Activated naive CD8-positive, alpha-beta T cell treated with anti-CD3 and anti-CD28 coated beads, Interleukin-2, amount 10 ng/mL, durations not matched to agents 7 days and 5 days (primary cell): ENCODE data around the gene EBPL. TPM values are rescaled to one million over a fixed set of nuclear protein-coding genes. Genes with fewer than 3 reads are reported as not detected.
"Not testable (repeated sequence)": the region's sequence is repeated elsewhere in the genome, so short reads cannot be mapped to it uniquely, and the experiment has no call there.

Experiments
- ATAC-seq: fragments of 150-1000 bp; cut with Tn5 transposase; one replicate; pipeline ENCODE4 v1.10.0; 2021; ENCODE audit warnings: low read depth, moderate library complexity
- POLR2A ChIA-PET: fragments of 350-600 bp; sonication (Branson Sonifier 250); formaldehyde crosslinking; loops from one replicate; lab custom pipeline; 2021; ENCODE audit warnings: antibody characterized with exemption; lab: Charles Lee
- DNase-seq: peaks from one replicate; pipeline ENCODE4 v3.0.0; 2021
- H3K27ac Mint-ChIP-seq: one replicate; pipeline ENCODE4 v1.8.0; 2022; ENCODE audit warnings: mild to moderate bottlenecking, mixed read lengths
- H3K27me3 Mint-ChIP-seq: one replicate; pipeline ENCODE4 v1.8.0; 2022; ENCODE audit warnings: mild to moderate bottlenecking, moderate library complexity, mixed read lengths
- H3K36me3 Mint-ChIP-seq: one replicate; pipeline ENCODE4 v1.8.0; 2021; ENCODE audit warnings: mild to moderate bottlenecking, mixed read lengths
- H3K4me1 Mint-ChIP-seq: one replicate; pipeline ENCODE4 v1.8.0; 2021; ENCODE audit warnings: mixed read lengths
- H3K4me3 Mint-ChIP-seq: one replicate; pipeline ENCODE4 v1.8.0; 2022; ENCODE audit warnings: mild to moderate bottlenecking, moderate library complexity, mixed read lengths
- H3K9me3 Mint-ChIP-seq: one replicate; pipeline ENCODE4 v1.8.0; 2021; ENCODE audit warnings: mixed read lengths
- total RNA-seq, 2 experiments: library from RNA; stranded (reverse); gene quantifications; one replicate each; pipeline ENCODE4 v1.2.3, GENCODE V29; 2021

Gene EBPL
- total RNA-seq, 2 experiments from 2014 or later: 26.0 to 28.0 TPM

DNA sequence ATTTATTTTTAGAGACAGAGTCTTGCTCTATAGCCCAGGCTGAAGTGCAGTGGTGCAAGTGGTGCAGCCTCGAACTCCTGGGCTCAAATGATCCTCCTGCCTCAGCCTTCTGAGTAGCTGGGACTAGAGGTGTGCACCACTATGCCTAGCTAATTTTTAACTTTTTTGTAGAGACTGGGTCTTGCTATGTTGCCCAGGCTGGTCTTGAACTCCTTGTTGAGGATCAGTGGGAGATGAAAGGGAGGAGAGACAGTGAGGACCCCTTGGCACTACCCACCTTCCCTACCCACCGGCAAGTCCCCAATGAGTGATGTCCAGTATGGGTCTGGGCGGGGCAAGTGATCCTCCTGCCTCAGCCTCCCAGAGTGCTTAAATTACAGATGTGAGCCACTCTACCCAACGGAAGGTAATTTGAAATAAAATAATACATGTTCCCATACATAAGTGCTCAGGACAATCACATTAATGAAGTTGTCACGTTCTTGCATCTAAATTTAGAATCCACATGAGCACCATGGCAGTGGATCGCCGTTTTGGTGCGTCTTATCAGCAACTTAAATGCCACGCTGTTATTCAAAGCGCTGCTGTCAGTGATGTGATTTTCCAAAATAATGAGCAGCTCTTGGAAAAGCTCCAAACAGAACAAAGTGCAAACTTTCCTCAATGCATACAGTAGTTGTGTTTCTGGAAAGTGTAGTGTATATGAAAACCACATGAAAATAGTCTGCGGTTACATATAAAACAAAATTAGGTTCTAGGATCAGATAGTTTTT, 68.9 kb downstream of the EBPL start:
- H3K4me3 Mint-ChIP-seq: no peak overlapping the region
- H3K27me3 Mint-ChIP-seq: peaks cover 4% of the 10 kb centered on the region
- DNase-seq (no peak), ATAC-seq (no peak)
- peaks cover 2% of the 10 kb centered on the region for H3K4me1 Mint-ChIP-seq
- POLR2A ChIA-PET: no interaction called here
- no peaks in the 10 kb centered on the region for H3K36me3 Mint-ChIP-seq
- no peak overlapping the region for H3K27ac Mint-ChIP-seq
- no peaks in the 10 kb centered on the region for H3K9me3 Mint-ChIP-seq

DNA sequence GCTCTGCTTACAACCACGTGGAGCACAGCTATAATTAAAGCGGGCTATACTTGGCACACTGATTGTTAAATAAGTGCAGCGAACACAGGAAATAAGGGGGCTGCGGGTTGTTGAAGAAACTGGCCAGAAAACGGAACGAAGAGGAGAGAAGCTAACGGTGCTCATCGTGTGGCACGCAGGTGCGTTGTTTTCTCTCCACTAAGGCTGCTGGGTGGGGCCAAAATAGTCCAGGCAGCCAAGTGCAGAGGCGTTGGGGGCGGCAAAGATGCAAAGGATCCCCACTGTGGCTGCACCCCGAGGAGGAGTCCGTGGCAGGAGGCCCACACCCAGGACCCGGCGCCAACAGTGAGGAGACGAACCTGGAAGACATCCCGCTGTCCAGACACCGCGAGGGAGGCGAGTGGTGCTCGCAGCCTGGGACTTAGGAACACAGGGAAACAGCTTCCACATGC, 71.1 kb downstream of the EBPL start:
- Mint-ChIP-seq H3K9me3 (no peaks in the 10 kb centered on the region), H3K4me3 (peak overlapping the region; percentile 40), H3K27me3 (peaks cover 4% of the 10 kb centered on the region), H3K4me1 (peaks cover 2% of the 10 kb centered on the region), H3K27ac (peak overlapping the region; percentile 15), H3K36me3 (no peaks in the 10 kb centered on the region)
- ATAC-seq (peak; percentile 60), DNase-seq (no peak)
- POLR2A ChIA-PET: interaction anchor here (0.7 kb wide), 2 partner anchors 86 to 173 kb away, joined by 3 read pairs; partner anchors contain the start of gene KPNA3

DNA sequence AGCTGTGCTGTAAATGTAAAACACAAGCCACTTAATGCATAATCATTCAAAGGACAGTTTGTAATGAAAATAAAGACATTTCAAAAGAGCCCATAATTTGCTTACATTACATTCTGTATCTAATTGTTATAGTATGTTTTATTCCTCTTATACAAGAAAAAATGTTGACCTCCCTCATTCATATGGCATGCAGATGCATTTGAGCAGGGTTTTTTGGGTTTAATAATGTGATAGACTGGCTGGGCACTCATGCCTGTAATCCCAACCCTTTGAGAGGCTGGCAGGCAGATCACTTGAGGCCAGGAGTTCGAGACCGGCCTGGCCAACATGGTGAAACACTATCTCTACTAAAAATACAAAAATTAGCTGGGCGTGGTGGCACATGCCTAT, 74.6 kb downstream of the EBPL start:
- H3K27ac Mint-ChIP-seq: no peak overlapping the region
- DNase-seq: no peak
- ATAC-seq: no peak
- H3K27me3 Mint-ChIP-seq: peaks cover 5% of the 10 kb centered on the region
- H3K4me1 Mint-ChIP-seq: peaks cover 2% of the 10 kb centered on the region
- POLR2A ChIA-PET: no interaction called here
- no peaks in the 10 kb centered on the region for H3K9me3 Mint-ChIP-seq
- no peak overlapping the region for H3K4me3 Mint-ChIP-seq
- H3K36me3 Mint-ChIP-seq: no peaks in the 10 kb centered on the region

DNA sequence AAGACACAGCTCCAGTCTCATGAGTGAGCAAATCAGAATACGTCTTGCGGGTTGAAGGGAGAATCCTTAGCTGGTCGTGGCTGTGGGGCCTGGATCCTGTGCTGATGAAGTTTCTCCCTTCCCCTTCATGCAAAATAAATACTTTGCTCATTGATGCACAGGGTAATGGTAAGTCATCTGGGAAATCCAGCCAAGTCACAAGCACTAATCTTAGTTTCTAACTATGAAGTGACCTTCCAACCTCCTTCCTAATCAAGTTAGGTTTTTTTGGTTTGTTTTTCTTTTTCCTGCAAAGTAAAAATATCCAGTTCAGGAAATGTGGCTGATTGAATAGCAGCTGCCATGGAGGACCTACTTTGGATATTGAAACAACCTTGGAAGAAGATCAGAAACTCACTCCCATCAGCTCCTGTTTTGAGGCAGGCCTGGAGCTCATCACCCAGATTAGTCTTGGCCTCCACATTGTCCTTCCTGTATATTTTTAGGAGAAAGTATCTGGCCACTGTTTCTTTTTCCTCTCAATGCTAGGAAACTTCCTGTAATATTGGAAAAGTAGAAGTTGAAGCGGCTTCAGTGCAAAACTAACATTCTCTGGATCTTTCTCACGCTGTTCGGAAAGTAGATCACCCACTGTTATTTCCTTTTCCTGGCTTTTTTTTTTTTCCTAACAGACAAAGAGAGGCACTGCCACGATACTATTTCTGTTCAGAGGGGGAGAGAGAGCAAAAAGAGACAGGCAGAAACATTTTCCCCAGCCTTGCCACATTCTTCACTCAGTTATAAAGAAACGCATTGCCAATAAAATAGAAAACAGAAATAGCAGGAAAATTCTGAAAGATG, 75.2 kb downstream of the EBPL start:
- peaks cover 8% of the 10 kb centered on the region for H3K27me3 Mint-ChIP-seq
- POLR2A ChIA-PET: no interaction called here
- DNase-seq (no peak), ATAC-seq (no peak)
- H3K36me3 Mint-ChIP-seq: no peaks in the 10 kb centered on the region
- no peaks in the 10 kb centered on the region for H3K9me3 Mint-ChIP-seq
- H3K4me1 Mint-ChIP-seq: peaks cover 2% of the 10 kb centered on the region
- H3K27ac Mint-ChIP-seq: no peak overlapping the region
- H3K4me3 Mint-ChIP-seq: no peak overlapping the region

DNA sequence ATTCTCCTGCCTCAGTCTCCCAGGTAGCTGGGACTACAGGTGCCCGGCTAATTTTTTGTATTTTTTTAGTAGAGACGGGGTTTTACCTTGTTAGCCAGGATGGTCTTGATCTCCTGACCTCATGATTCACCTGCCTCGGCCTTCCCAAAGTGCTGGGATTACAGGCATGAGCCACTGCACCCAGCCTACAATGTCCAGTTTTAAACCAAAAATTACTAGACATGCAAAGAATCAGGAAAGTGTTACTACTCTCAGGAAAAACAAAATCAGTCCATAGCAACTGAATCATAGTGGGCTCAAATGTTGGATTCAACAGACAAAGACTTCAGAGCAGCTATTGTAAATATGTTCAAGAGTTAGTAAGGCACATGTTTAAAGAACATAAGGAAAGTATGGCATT, 79.2 kb downstream of the EBPL start:
- POLR2A ChIA-PET, H3K4me3 Mint-ChIP-seq, H3K9me3 Mint-ChIP-seq, H3K36me3 Mint-ChIP-seq, DNase-seq, ATAC-seq, H3K4me1 Mint-ChIP-seq, H3K27ac Mint-ChIP-seq: not testable (repeated sequence)
- H3K27me3 Mint-ChIP-seq: peaks cover 13% of the 10 kb centered on the region

Other genes starting within 250 kb of the EBPL start
- 1 to 10 TPM; 3.8 to 4.8 TPM for gene CAB39L, start 247.4 kb downstream of the EBPL start, total RNA-seq
- gene SETDB2, start 247.2 kb downstream of the EBPL start, total RNA-seq: 10 to 100 TPM; 21.1 to 21.6 TPM
- gene PHF11, start 195.5 kb downstream of the EBPL start, total RNA-seq: 100 to 1,000 TPM; 121 to 123 TPM
- gene RCBTB1, start 105.9 kb downstream of the EBPL start, total RNA-seq: 10 to 100 TPM; 18.9 to 20.6 TPM
- gene ARL11, start 63.0 kb downstream of the EBPL start, total RNA-seq: 1 to 10 TPM; 3.5 to 4.3 TPM
- gene KPNA3, start 101.2 kb upstream of the EBPL start, total RNA-seq: 10 to 100 TPM; 27.8 to 28.1 TPM
- 1 to 10 TPM; 3.5 to 4.4 TPM for gene SPRYD7, start 244.9 kb upstream of the EBPL start, total RNA-seq